HG02840 (cell line): ENCODE data around the gene MLXIP.

ENCODE experiments used
- ATAC-seq: cut with Tn5 transposase; IDR thresholded peaks from one replicate; pipeline ENCODE4 v1.9.1; 2021; ENCODE audit warnings: mild to moderate bottlenecking, moderate library complexity, moderate number of reproducible peaks; ENCODE audit not compliant: unreplicated experiment, low FRiP score

MLXIP gene

GRCh38 chr12:122121745-122122144 is 43.2 kb downstream of the MLXIP start:
- ATAC-seq: no peak

- ATAC-seq: no peak
Observed at GRCh38 chr12:122123051-122123760, 44.6 kb downstream of the MLXIP start.

- ATAC-seq: no peak
Observed at GRCh38 chr12:122123761-122124145, 45.2 kb downstream of the MLXIP start.

- no peak for ATAC-seq
Observed at GRCh38 chr12:122124370-122124769, 45.8 kb downstream of the MLXIP start.

- no peak for ATAC-seq
Observed at GRCh38 chr12:122125452-122126341, 47.1 kb downstream of the MLXIP start.

GRCh38 chr12:122126342-122126635 is 47.7 kb downstream of the MLXIP start:
- no peak for ATAC-seq

- no peak for ATAC-seq
Observed at GRCh38 chr12:122126713-122127597, 48.4 kb downstream of the MLXIP start.

- no peak for ATAC-seq
Observed at GRCh38 chr12:122127839-122128238, 49.3 kb downstream of the MLXIP start.

- ATAC-seq: no peak
Observed at GRCh38 chr12:122128481-122128880, 49.9 kb downstream of the MLXIP start.

- no peak for ATAC-seq
Observed at GRCh38 chr12:122129131-122129530, 50.6 kb downstream of the MLXIP start.

GRCh38 chr12:122130150-122130549 is 51.6 kb downstream of the MLXIP start:
- ATAC-seq: no peak

- ATAC-seq: no peak
Observed at GRCh38 chr12:122133192-122133950, 54.8 kb downstream of the MLXIP start.

GRCh38 chr12:122135437-122136031 is 57.0 kb downstream of the MLXIP start:
- ATAC-seq: no peak

GRCh38 chr12:122137229-122137628 is 58.7 kb downstream of the MLXIP start:
- ATAC-seq: no peak

GRCh38 chr12:122137681-122138080 is 59.1 kb downstream of the MLXIP start:
- ATAC-seq: no peak

- ATAC-seq: no peak
Observed at GRCh38 chr12:122138181-122138580, 59.6 kb downstream of the MLXIP start.

GRCh38 chr12:122138616-122139015 is 60.1 kb downstream of the MLXIP start:
- ATAC-seq: no peak

- ATAC-seq: no peak
Observed at GRCh38 chr12:122139266-122139665, 60.7 kb downstream of the MLXIP start.

GRCh38 chr12:122139941-122140340 is 61.4 kb downstream of the MLXIP start:
- ATAC-seq: no peak
